Ovary (tissue), 3 donors: Measurements from ENCODE around the gene PIGK.

Experiments used
- EP300 ChIP-seq: sonication (generic); formaldehyde crosslinking; IDR thresholded peaks from one replicate; pipeline ENCODE4 v1.6.1; 2017; ENCODE audit warnings: antibody characterized with exemption
- POLR2A ChIP-seq: fragments of 450-650 bp; IDR thresholded peaks from one replicate; pipeline ENCODE4 v1.6.1; 2017; ENCODE audit warnings: antibody characterized with exemption, mild to moderate bottlenecking, moderate library complexity
- TF ChIP-seq, protein P1 (sequence below), 3 donors: fragments of 450-650 bp in 2 of 3; fragments of 200-600 bp in 1 of 3; IDR thresholded peaks; one replicate each; pipeline versions ENCODE4 v1.5.1 to v1.8.0; 2016 to 2022; ENCODE audit warnings: antibody characterized with exemption in 3 of 3, mild to moderate bottlenecking in 1 of 3
- donor health status: DM: no; HTN: no; CAD: no.

DNA sequence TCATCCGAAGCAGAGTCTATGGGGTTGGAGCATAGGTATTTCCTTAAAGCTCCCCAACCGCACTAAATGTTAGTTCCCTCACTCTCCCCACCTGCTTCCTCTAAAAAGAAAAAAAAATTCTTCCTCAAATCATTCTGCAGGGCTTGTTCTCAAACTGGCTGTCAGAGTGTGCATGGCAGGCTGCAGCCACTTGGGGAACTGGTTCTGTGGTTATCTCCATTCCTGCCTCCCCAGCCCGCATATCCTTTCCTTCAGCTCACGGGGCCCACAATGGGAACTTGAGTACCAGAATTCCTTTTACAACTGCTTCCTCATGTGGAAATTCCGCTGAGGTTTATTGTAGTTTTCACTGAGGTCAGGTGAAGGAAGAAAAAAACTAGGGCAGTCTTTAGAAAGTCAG is 159.2 kb downstream of the PIGK start:
- TF ChIP-seq EP300 (no peak), POLR2A (no peak)
- TF ChIP-seq, protein P1, sequence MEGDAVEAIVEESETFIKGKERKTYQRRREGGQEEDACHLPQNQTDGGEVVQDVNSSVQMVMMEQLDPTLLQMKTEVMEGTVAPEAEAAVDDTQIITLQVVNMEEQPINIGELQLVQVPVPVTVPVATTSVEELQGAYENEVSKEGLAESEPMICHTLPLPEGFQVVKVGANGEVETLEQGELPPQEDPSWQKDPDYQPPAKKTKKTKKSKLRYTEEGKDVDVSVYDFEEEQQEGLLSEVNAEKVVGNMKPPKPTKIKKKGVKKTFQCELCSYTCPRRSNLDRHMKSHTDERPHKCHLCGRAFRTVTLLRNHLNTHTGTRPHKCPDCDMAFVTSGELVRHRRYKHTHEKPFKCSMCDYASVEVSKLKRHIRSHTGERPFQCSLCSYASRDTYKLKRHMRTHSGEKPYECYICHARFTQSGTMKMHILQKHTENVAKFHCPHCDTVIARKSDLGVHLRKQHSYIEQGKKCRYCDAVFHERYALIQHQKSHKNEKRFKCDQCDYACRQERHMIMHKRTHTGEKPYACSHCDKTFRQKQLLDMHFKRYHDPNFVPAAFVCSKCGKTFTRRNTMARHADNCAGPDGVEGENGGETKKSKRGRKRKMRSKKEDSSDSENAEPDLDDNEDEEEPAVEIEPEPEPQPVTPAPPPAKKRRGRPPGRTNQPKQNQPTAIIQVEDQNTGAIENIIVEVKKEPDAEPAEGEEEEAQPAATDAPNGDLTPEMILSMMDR (IDR thresholded peaks at IDR 0.05) = no peak
